Hippocampal formation (tissue), 2 donors: ENCODE data around the gene ITGA11.

Source experiments
- DNase-seq, 2 donors: peaks; one replicate each; lab custom pipeline; 2025; lab: John Stamatoyannopoulos, UW

The ITGA11 gene

GRCh38 chr15:68431792-68432401, at the start of gene ITGA11:
TSS of gene ITGA11 (minus strand) at chr15:68432163. CDS start at chr15:68432066, 97 bp downstream.
- no peak for DNase-seq

- DNase-seq, result no peak
Observed at GRCh38 chr15:68481321-68481720, 49.4 kb upstream of the ITGA11 start.

GRCh38 chr15:68480296-68480695, 48.3 kb upstream of the ITGA11 start:
- DNase-seq, result no peak

GRCh38 chr15:68479870-68480269, 47.9 kb upstream of the ITGA11 start:
- no peak for DNase-seq

GRCh38 chr15:68479406-68479805, 47.4 kb upstream of the ITGA11 start:
- DNase-seq, result no peak

GRCh38 chr15:68478853-68479252, 46.9 kb upstream of the ITGA11 start:
- no peak for DNase-seq

GRCh38 chr15:68475449-68475848, 43.5 kb upstream of the ITGA11 start:
- DNase-seq, result no peak

- no peak for DNase-seq
Observed at GRCh38 chr15:68471541-68471940, 39.6 kb upstream of the ITGA11 start.

GRCh38 chr15:68470976-68471375, 39.0 kb upstream of the ITGA11 start:
- no peak for DNase-seq

- no peak for DNase-seq
Observed at GRCh38 chr15:68470049-68470742, 38.2 kb upstream of the ITGA11 start.

GRCh38 chr15:68469162-68470048, 37.4 kb upstream of the ITGA11 start:
- DNase-seq, result no peak

- no peak for DNase-seq
Observed at GRCh38 chr15:68466876-68467275, 34.9 kb upstream of the ITGA11 start.

GRCh38 chr15:68465861-68466560, 34.0 kb upstream of the ITGA11 start:
- DNase-seq, result no peak

- no peak for DNase-seq
Observed at GRCh38 chr15:68464448-68465090, 32.6 kb upstream of the ITGA11 start.

GRCh38 chr15:68463996-68464395, 32.0 kb upstream of the ITGA11 start:
- no peak for DNase-seq

- no peak for DNase-seq
Observed at GRCh38 chr15:68463444-68463843, 31.5 kb upstream of the ITGA11 start.

GRCh38 chr15:68460166-68460565, 28.2 kb upstream of the ITGA11 start:
- no peak for DNase-seq

GRCh38 chr15:68450192-68450591, 18.2 kb upstream of the ITGA11 start:
- DNase-seq, result no peak

- no peak for DNase-seq
Observed at GRCh38 chr15:68449389-68449788, 17.4 kb upstream of the ITGA11 start.

- no peak for DNase-seq
Observed at GRCh38 chr15:68447976-68448755, 16.2 kb upstream of the ITGA11 start.

- DNase-seq, result no peak
Observed at GRCh38 chr15:68447209-68447608, 15.2 kb upstream of the ITGA11 start.
